Endodermal cell (in vitro differentiated cells): ENCODE measurements around the gene UBFD1. TPM values are rescaled to one million over a fixed set of nuclear protein-coding genes. Genes with fewer than 3 reads are reported as not detected.
A peak's percentile ranks its signal among the peaks of the same experiment; 100 is the strongest.

Experiments used
- DNase-seq: peaks from one replicate; pipeline ENCODE4 v3.0.0-alpha.2; 2017
- H3K27ac ChIP-seq: 2 replicates; pipeline ENCODE4 v1.5.1; 2013; ENCODE audit warnings: mild to moderate bottlenecking, low read depth, low read length, moderate library complexity
- H3K27me3 ChIP-seq: 2 replicates; pipeline ENCODE4 v1.6.1; 2013; ENCODE audit warnings: mild to moderate bottlenecking, low read length, moderate library complexity; ENCODE audit not compliant: insufficient read depth, control insufficient read depth, poor library complexity, severe bottlenecking
- H3K36me3 ChIP-seq: 2 replicates; pipeline ENCODE4 v1.7.0; 2013; ENCODE audit warnings: mild to moderate bottlenecking, low read length, moderate library complexity; ENCODE audit not compliant: control insufficient read depth, insufficient read depth
- H3K4me1 ChIP-seq: one replicate; pipeline ENCODE4 v1.7.0; 2013; ENCODE audit warnings: low read length; ENCODE audit not compliant: control insufficient read depth, insufficient read depth
- H3K4me3 ChIP-seq: 2 replicates; pipeline ENCODE4 v1.5.1; 2013; ENCODE audit warnings: mild to moderate bottlenecking, low read length, moderate library complexity
- H3K9ac ChIP-seq: 2 replicates; pipeline ENCODE4 v1.6.1; 2013; ENCODE audit warnings: mild to moderate bottlenecking, low read length, moderate library complexity; ENCODE audit not compliant: poor library complexity, severe bottlenecking; ENCODE audit errors: extremely low read depth
- H3K9me3 ChIP-seq: 2 replicates; pipeline ENCODE4 v1.6.1; 2013; ENCODE audit warnings: mild to moderate bottlenecking, low read length, moderate library complexity; ENCODE audit not compliant: control insufficient read depth
- H3K27ac Mint-ChIP-seq: 2 replicates; pipeline ENCODE4 v1.8.0; 2020; ENCODE audit warnings: mixed read lengths
- H3K27me3 Mint-ChIP-seq: 2 replicates; pipeline ENCODE4 v1.8.0; 2021; ENCODE audit warnings: mild to moderate bottlenecking, mixed read lengths; ENCODE audit not compliant: insufficient read depth
- H3K36me3 Mint-ChIP-seq: 2 replicates; pipeline ENCODE4 v1.8.0; 2020; ENCODE audit warnings: low read depth, mixed read lengths
- H3K4me1 Mint-ChIP-seq: 2 replicates; pipeline ENCODE4 v1.8.0; 2020; ENCODE audit warnings: mixed read lengths
- H3K4me3 Mint-ChIP-seq: 2 replicates; pipeline ENCODE4 v1.8.0; 2020; ENCODE audit warnings: mild to moderate bottlenecking, moderate library complexity, mixed read lengths
- H3K9me3 Mint-ChIP-seq: 2 replicates; pipeline ENCODE4 v1.8.0; 2020; ENCODE audit warnings: mild to moderate bottlenecking, mixed read lengths
- WGBS, 2 experiments: methylation state at CpG; one replicate each; pipeline versions ENCODE4 v1.1.5 to v1.1.7; 2013; ENCODE audit warnings: missing lambda C conversion rate in 2 of 2, mixed read lengths in 1 of 2; ENCODE audit not compliant: insufficient coverage in 1 of 2, insufficient read length in 1 of 2; 5-methylcytosine and 5-hydroxymethylcytosine counted together
- total RNA-seq, 2 donors: library from RNA; stranded (reverse); fragmentation: NEBNext Ultra II Directional in 1 of 2; extraction: Animal tissue kit (Norgen Biotek cat#: 25700) in 1 of 2; gene quantifications; 2 replicates in 1 of 2; 3 replicates in 1 of 2; pipeline ENCODE4 v1.2.1, GENCODE V29; 2021
- TF ChIP-seq, protein P1 (sequence below): fragments of 200-600 bp; sonication (generic); conservative IDR thresholded peaks from 2 replicates; pipeline ENCODE4 v1.5.0; 2021; ENCODE audit warnings: antibody characterized with exemption, mild to moderate bottlenecking

Gene UBFD1
- total RNA-seq, 2 donors from 2014 or later = 105 to 113 TPM

DNA sequence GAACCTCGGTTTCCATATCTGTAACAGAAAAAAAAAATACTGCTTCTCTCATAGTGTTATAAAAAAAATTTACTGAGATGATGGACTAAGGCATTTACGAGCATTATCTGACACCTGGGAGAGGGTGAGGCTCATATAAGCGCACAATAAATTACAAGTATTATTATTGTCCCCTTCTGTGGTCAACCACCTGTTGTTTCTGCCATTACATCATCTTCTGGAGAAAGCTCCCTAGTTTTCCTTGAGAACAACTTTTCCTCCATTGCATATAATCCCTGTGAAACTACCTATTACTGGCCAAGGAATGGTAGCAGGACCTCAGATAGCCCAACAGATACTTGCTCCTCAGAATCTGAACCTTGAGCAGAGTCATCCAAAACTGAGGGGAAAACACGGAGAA, 35.6 kb upstream of the UBFD1 start:
- H3K4me3 Mint-ChIP-seq = no peak overlapping the region
- H3K4me1 Mint-ChIP-seq = no peaks in the 10 kb centered on the region
- no peaks in the 10 kb centered on the region for H3K9me3 ChIP-seq
- no peak overlapping the region for H3K27ac ChIP-seq
- H3K27me3 Mint-ChIP-seq = no peaks in the 10 kb centered on the region
- TF ChIP-seq, protein P1, sequence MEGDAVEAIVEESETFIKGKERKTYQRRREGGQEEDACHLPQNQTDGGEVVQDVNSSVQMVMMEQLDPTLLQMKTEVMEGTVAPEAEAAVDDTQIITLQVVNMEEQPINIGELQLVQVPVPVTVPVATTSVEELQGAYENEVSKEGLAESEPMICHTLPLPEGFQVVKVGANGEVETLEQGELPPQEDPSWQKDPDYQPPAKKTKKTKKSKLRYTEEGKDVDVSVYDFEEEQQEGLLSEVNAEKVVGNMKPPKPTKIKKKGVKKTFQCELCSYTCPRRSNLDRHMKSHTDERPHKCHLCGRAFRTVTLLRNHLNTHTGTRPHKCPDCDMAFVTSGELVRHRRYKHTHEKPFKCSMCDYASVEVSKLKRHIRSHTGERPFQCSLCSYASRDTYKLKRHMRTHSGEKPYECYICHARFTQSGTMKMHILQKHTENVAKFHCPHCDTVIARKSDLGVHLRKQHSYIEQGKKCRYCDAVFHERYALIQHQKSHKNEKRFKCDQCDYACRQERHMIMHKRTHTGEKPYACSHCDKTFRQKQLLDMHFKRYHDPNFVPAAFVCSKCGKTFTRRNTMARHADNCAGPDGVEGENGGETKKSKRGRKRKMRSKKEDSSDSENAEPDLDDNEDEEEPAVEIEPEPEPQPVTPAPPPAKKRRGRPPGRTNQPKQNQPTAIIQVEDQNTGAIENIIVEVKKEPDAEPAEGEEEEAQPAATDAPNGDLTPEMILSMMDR = no peak
- H3K36me3 Mint-ChIP-seq = peaks cover 67% of the 10 kb centered on the region
- no peak overlapping the region for H3K27ac Mint-ChIP-seq
- DNase-seq = no peak
- H3K9me3 Mint-ChIP-seq = no peaks in the 10 kb centered on the region
- peaks cover 70% of the 10 kb centered on the region for H3K36me3 ChIP-seq
- H3K9ac ChIP-seq = no peak overlapping the region
- no peak overlapping the region for H3K4me3 ChIP-seq
- 90 to 100% methylated on average over 2 to 4 of the region's 4 CpGs for WGBS, 2 experiments
- no peaks in the 10 kb centered on the region for H3K4me1 ChIP-seq
- H3K27me3 ChIP-seq = no peaks in the 10 kb centered on the region

DNA sequence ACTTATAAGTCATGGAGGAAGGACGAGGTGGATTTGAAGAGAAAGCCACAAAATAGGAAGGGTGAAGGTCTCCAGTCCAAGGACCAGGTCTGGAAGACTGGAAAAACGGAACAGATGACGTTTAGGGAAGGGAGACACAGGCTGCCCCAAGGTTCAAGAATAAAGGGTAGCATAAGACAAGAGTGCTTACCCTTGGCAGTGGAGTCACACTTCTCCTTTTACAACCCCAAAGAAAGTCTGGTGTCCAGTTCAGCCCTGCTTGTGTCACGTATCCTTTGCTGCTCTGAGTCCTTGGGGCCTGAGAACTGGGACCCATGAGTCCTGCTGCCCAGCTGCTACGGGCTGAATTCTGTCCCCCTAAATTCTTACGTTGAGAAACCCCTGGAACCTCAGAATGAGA, 34.2 kb upstream of the UBFD1 start:
- DNase-seq = no peak
- Histone ChIP-seq H3K27me3 (no peaks in the 10 kb centered on the region), H3K4me1 (peaks cover under 1% of the 10 kb centered on the region), H3K4me3 (no peak overlapping the region), H3K27ac (no peak overlapping the region), H3K9ac (no peak overlapping the region), H3K36me3 (peaks cover 80% of the 10 kb centered on the region), H3K9me3 (no peaks in the 10 kb centered on the region)
- Mint-ChIP-seq H3K27me3 (no peaks in the 10 kb centered on the region), H3K27ac (no peak overlapping the region), H3K4me1 (no peaks in the 10 kb centered on the region), H3K9me3 (no peaks in the 10 kb centered on the region), H3K36me3 (peaks cover 76% of the 10 kb centered on the region), H3K4me3 (no peak overlapping the region)
- WGBS, 2 experiments = 94 to 96% methylated on average over 4 to 6 of the region's 6 CpGs
- TF ChIP-seq, protein P1 = no peak

DNA sequence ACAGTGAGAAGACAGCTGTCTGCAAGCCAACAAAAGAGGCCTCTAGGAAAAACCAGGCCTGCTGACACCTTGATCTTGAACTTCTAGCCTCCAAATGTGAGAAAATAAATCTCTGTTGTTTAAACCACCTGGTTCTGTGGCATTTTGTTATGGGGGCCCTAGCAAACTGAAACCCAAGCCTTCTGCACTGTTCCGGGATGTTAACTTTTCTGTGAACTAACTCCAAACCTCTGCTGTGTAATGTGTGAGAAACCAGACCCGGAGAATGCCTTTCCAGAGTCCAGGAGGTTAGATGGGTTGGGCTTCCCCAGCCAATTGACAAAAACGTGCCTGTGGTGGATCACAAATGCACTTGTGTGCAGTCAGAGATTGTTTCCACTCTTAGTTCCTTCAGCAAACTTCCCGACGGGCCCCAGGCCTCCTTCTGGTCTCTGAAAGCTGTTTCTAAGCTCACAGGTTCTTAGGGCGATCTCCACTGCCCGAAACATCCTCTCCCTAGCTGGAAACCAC, 33.6 kb upstream of the UBFD1 start:
- H3K4me3 Mint-ChIP-seq = no peak overlapping the region
- H3K4me1 ChIP-seq = peaks cover 5% of the 10 kb centered on the region
- H3K9me3 ChIP-seq = no peaks in the 10 kb centered on the region
- H3K4me1 Mint-ChIP-seq = no peaks in the 10 kb centered on the region
- H3K36me3 Mint-ChIP-seq = peaks cover 77% of the 10 kb centered on the region
- TF ChIP-seq, protein P1 = no peak
- DNase-seq = no peak
- H3K4me3 ChIP-seq = no peak overlapping the region
- H3K27me3 Mint-ChIP-seq = no peaks in the 10 kb centered on the region
- peak overlapping the region; percentile 30 for H3K27ac Mint-ChIP-seq
- WGBS, 2 experiments = 94 to 100% methylated on average over 7 of the region's 7 CpGs
- H3K36me3 ChIP-seq = peaks cover 83% of the 10 kb centered on the region
- H3K27me3 ChIP-seq = no peaks in the 10 kb centered on the region
- no peak overlapping the region for H3K27ac ChIP-seq
- H3K9ac ChIP-seq = no peak overlapping the region
- no peaks in the 10 kb centered on the region for H3K9me3 Mint-ChIP-seq
